Fibroblast of skin of right biceps (primary cell): ENCODE data around the gene ADAM23.

ENCODE experiments used
- DNase-seq: peaks from one replicate; pipeline ENCODE4 v3.0.0-alpha.2; 2013

The ADAM23 gene

GRCh38 chr2:206572725-206573124 lies 129.4 kb downstream of the ADAM23 start:
- DNase-seq, result no peak

- no peak for DNase-seq
These were observed 130.5 kb downstream of the ADAM23 start for GRCh38 chr2:206573793-206574192.

GRCh38 chr2:206584323-206585116 lies 141.2 kb downstream of the ADAM23 start:
- DNase-seq, result no peak

GRCh38 chr2:206585335-206585734 lies 142.0 kb downstream of the ADAM23 start:
- peak; percentile 5 for DNase-seq

GRCh38 chr2:206586609-206587008 lies 143.3 kb downstream of the ADAM23 start:
- DNase-seq, result no peak

GRCh38 chr2:206597717-206598218 lies 154.4 kb downstream of the ADAM23 start:
- DNase-seq, result no peak

GRCh38 chr2:206603243-206603642 lies 159.9 kb downstream of the ADAM23 start:
- no peak for DNase-seq

GRCh38 chr2:206610451-206610850 lies 167.1 kb downstream of the ADAM23 start:
- no peak for DNase-seq

GRCh38 chr2:206611191-206611590 lies 167.9 kb downstream of the ADAM23 start:
- DNase-seq, result no peak

GRCh38 chr2:206611736-206612135 lies 168.4 kb downstream of the ADAM23 start:
- DNase-seq, result no peak

GRCh38 chr2:206614811-206615210 lies 171.5 kb downstream of the ADAM23 start:
- DNase-seq, result peak; percentile 40

GRCh38 chr2:206615417-206616089 lies 172.2 kb downstream of the ADAM23 start:
- no peak for DNase-seq

GRCh38 chr2:206616151-206616550 lies 172.8 kb downstream of the ADAM23 start:
- no peak for DNase-seq

GRCh38 chr2:206619011-206619410 lies 175.7 kb downstream of the ADAM23 start:
- no peak for DNase-seq

GRCh38 chr2:206626108-206626507 lies 182.8 kb downstream of the ADAM23 start:
- no peak for DNase-seq

GRCh38 chr2:206627632-206628031 lies 184.3 kb downstream of the ADAM23 start:
- DNase-seq, result no peak

- no peak for DNase-seq
These were observed 188.0 kb downstream of the ADAM23 start for GRCh38 chr2:206631340-206631739.

- no peak for DNase-seq
These were observed 191.7 kb downstream of the ADAM23 start for GRCh38 chr2:206635015-206635414.

- no peak for DNase-seq
These were observed 196.3 kb downstream of the ADAM23 start for GRCh38 chr2:206639636-206640035.

- no peak for DNase-seq
These were observed 197.9 kb downstream of the ADAM23 start for GRCh38 chr2:206641226-206641625.

GRCh38 chr2:206642075-206643025 lies 199.0 kb downstream of the ADAM23 start, which contains the start of gene FAM237A:
Gene FAM237A, plus strand, starts transcription at chr2:206642487. Its CDS starts 1,750 bp downstream, at chr2:206644237.
- peak; percentile 63 for DNase-seq

- peak; percentile 10 for DNase-seq
These were observed 204.7 kb downstream of the ADAM23 start for GRCh38 chr2:206647985-206648384.

- DNase-seq, result no peak
These were observed 213.8 kb downstream of the ADAM23 start for GRCh38 chr2:206657087-206657486.
